GM18868 (cell line): ENCODE measurements around the gene MEN1.

Experiments used
- ATAC-seq: cut with Tn5 transposase; IDR thresholded peaks from one replicate; pipeline ENCODE4 v1.9.1; 2021; ENCODE audit warnings: mild to moderate bottlenecking, moderate library complexity; ENCODE audit not compliant: unreplicated experiment

The MEN1 gene

DNA sequence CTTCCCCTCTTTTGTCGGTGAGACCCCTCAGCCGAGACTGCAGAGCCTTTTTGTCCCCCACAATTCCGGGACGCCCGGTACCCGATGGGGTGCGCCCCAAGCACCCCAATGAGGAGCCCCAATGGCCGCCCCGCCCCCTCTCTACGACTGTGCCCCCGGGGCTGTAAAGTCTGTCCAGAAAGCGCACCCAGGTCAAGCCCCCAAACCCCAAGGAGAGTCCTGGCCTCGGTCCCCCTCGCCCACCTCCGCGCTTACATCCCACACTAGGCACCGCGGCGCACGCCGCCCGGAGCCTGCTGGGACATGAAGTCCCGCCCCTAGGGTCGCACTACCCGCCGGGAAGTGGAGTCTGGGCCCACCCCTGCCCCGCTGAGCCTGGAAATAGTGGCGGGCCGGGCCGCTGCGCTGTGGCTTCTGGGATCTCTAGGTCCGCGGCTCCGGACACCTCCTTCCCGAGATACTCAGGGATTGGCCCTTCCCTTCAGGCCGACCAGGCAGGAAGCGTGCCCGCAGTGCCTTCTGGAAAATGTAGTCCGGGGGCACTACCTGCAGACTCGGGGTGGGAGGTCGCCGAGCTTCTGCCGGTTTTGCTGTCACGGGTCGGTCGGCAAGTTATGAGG, at the start of gene MEN1:
Gene MEN1 (minus strand): TSS at position 281 of the 620 bp plus-strand sequence. CDS start 442 bp downstream, outside the sequence.
- ATAC-seq, result peak; percentile 55

DNA sequence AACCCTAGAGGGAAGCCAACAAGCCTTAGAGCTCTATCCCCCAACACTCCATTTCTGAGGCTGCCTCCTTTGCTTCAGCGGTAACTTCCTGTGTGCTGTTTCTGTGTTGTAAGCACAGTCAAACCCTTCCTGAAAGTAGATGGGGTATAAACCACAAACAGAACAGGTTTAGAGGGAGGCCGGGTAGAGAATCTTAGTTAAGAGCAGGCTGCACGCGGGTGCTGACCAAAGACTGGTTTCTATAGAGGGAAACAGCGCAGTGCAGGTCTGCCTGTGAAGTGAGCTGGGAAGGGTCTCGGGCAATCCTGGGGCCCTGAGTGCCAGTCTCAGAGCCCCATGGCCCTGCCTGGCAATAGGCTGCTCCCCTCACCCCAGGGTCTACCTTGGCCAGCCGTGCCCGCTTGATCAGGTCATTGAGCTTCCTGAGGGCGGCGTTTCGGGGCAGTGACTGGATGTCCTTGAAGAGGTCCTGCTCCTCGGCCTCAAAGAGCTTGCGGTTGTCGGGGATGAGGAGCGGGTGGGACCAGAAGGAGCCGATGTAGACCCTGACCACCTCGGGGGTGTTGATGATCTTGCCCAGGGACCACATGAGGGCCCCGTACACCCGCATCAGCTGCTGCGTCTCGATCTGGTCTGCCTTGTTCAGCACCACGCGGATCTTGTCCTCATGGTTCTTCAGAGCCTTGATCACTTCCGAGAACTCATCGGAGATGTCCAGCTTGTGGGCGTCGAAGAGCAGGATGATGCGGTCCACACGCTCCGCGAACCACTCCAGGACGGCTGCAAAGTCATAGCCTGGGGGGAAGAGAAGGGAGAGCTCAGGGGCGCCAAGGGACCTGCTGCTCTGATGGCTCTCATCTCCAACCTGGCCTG, 49.4 kb upstream of the MEN1 start:
- peak; percentile 73 for ATAC-seq

GRCh38 chr11:64858467-64859263, 48.3 kb upstream of the MEN1 start:
- peak; percentile 22 for ATAC-seq

DNA sequence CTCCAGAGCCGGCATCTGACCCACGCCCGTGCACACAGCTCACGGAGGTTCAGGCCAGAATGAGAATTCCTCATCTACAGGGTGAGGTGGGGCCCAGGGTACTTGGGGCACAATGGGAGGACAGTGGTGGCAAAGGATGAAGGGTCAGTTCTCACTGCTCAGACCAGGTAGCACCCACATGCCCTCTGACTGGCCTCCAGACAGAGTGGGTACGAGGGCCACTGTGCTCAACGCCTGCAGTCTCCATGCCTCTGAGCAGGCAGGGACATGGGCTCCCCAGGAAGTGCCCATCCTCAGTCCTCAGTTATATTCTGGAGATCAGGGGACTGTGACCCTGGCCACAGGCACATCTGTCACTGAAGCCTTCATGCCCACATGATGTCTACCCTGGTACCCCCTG, 47.1 kb upstream of the MEN1 start:
- no peak for ATAC-seq

DNA sequence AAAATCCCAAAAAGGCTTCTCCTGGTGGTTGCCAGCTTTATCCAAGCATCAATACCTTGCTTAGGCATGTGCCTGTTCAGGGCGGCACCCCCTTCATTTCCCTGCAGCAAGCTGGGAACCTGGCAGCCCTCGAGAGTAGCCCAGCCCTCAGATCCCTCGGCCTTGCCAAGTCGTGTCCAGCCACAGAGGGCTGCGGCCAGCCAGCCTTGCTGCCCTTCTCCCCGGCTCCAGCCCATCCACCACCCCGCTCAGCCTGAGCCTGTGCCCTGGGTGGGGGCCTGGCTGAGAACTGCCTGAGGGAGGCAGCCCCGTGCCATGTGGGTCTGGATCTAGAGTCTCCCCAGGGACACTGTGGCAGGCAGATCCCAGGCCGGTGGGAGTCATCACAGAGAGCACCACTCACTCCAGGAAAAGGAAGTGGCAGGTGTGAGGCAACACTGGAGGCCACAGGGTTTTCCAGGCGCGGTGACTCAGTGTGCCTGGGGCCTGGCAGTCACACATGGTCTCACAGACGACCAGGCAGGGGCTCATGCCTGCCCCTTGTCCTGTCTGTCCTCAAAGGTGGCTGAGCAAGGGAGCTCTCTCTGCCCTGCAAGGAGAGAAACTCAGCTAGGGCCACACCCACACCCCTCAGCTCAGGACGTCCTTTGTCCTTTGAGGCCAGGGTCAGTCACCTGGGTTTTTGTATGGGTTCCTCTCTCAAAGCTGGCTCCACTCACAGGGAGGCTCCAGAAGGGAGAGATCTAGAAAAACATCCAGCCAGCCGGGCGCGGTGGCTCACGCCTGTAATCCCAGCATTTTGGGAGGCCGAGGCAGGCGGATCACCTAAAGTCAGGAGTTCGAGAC, 46.3 kb upstream of the MEN1 start:
- ATAC-seq, result no peak

DNA sequence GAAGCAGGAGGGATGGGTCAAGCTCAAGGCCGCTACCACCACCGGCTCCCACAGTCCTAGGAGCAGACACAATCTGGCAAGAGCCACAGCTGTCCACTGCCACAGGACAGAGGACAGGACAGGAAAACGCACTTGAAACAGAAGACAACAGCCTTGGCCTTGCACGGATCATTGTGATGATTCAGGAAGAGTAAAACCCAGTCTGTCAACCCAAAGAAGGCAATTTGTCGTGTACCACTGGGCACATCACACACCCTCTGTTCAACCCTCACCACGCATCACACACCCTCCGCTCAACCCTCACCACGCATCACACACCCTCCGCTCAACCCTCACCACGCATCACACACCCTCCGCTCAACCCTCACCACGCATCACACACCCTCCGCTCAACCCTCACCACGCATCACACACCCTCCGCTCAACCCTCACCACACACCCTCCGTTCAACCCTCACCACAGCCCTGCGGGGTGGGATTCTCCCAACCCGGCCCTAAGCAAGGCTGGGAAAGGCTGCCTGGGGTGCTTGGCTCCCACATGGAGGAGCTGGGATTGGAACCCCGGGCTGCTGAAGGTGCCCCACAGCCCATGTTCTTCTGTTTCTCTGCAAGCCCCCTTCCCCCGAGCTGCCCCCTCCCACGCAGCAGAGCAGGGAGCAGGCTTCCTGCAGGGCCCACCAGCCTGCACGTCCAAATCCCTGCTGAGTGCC, 45.4 kb upstream of the MEN1 start:
- no peak for ATAC-seq

DNA sequence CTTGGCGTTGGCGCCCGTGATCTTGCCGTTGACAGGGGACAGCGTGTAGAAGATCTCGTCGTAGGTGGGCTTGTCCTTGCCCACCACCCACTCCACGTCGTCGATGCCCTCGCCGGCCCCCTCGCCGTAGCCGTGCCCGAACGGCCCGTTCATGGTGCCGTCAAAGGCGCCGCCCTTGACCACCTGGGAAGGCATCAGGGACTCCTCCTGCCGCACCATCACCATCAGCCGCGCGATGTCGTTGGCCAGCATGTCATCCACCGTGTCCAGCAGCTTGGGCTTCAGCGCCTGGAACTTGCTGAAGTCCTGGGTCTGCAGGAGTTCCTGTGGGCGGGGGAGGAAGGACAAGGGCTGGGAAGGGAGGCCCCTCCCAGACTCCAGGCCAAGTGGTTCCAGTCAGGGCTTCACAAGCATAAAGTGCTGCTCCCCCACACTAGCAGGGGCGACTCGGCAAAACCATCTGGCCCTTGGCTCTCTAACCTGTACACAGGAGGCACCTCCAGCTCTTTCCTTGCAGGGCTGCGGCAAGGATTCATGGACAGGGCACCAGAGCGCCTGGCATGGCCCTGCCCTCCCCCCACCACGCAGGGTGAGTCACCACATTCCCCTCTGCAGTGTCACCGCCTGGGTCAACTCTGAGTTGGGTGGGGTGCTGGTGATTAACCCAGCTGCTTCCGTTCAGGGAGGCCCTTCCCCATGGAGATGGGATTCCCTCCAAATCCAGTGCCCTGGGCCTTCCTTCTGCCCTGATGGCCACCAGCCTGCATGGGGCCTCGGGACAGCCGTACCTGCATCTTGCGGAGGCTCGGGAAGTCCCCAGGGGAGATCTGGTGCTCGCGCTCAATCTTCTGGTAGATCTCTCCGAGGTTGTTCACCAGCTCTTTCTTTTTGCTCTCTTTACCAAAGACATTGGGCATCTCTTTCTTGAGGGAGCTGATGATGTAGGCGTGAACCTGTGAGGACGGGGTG, 44.5 kb upstream of the MEN1 start:
- ATAC-seq, result no peak

DNA sequence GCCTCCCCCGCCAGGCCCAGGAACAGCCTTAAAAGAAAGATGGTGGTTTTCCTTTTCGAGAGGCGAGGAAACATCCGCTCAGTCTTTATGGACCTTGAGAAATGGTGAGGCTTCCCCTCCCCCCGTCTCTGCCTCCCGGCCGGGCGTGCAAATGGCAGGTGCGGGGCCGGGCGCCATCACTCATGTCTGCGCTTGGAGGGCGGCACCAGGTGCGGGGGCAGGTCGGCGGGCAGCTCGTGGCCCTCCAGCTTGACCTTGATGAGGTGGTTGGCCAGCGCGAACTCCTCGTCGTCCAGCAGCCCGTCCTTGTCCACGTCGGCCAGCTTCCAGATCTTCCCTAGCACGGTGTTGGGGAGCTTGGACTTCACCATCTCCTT, 43.8 kb upstream of the MEN1 start:
- ATAC-seq, result no peak

GRCh38 chr11:64853709-64854108, 43.4 kb upstream of the MEN1 start:
- ATAC-seq, result no peak

GRCh38 chr11:64852804-64853509, 42.6 kb upstream of the MEN1 start:
- ATAC-seq, result no peak

- ATAC-seq, result peak; percentile 14
Measured at GRCh38 chr11:64851831-64852351, 41.5 kb upstream of the MEN1 start.

DNA sequence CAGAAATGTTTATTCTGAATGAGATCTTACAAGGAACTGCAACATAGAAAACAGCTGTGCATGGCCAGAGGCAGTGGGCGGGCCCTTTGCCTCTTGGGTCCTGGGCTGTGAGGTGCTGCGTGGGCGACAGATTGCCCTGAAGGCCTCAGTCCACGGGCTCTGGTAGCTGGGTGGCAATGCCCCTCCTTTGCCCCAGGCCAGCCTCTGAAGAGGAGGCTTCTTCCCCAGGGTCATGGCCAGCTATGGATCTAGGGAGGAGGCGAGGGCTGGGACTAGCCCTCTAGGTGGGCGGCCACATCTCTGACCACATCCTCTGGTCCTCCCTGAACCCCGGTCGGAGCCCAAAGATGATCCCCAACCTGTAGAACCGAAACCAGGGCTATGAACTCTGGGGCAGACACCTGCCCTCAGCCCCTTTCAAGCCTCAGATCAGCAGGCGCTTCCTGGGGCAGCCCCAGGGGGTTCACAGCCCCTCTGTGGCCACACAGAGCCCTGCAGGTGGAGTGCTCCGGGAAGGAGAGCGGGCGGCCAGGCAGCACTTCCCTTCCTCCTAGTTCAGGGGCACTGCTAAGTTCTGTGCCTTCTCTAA, 40.7 kb upstream of the MEN1 start:
- ATAC-seq, result peak; percentile 55

DNA sequence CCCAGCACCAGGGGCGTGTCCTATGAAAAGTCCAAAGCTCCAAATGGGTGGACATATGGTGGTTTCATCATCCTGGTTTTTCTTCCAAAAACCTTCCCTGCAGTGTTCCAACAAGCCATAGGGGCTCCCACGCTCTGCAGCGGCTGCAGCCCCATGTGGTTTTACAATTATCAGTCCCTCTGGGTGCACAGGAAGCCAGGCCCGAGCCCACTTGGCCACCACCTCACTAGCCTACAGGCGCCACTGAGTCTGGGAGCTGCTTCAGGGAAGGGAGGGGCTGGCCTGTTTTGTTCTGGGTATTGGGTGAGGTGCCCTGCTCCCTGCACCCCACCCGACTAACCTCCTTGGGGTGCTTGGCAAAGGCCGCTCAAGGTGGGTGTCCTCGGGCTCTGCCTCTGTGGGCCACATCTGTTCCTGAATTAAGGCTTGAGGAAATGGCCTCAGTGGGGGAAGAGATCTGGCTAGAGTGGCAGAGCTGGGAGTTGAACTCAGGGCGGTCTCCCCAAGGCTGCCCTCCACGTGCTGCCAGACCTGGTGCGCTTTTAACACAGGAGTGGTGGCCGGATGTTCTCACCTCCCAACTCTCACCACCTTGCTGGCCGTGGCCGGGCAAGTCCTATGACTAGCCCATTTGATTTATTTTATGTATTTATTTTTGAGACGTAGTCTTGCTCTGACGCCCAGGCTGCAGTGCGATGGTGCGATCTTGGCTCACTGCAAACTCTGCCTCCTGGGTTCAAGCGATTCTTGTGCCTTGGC, 39.4 kb upstream of the MEN1 start:
- no peak for ATAC-seq

GRCh38 chr11:64848826-64849597, 38.7 kb upstream of the MEN1 start:
- no peak for ATAC-seq

DNA sequence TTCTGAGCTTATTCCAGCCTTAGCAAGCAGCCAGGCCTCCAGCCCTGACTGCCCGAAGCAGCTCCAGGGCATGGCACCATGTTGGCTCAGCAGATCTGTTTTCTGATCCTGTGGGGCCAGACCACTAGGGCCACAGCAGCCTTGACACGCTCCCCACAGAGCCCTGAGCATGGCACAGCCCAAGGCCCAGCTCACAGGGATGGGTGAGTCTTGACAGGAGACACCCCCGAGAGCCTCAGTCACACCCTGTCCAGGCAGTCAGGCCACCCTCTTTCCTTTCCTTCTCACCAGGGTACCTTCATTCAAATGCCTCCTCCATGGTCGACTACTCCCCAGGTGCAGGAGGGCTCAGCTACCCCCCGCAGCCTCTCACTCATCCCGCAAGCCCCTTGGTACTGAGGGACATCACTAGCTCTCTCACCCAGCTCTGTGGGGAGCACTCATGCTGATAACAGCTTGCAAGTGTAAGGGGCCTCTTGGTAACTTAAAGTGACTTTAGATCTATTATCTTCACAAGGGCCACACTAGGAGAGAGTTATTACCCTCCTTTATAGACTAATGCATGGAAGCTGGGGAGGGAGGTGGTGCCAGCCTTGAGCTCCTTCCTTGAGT, 38.0 kb upstream of the MEN1 start:
- ATAC-seq, result no peak
